Endothelial cell of umbilical vein (primary cell): ENCODE data around the gene ADGB. TPM values are rescaled to one million over a fixed set of nuclear protein-coding genes. Genes with fewer than 3 reads are reported as not detected.

Source experiments
- BruUV-seq: library from RNA; stranded (reverse); fragments of 400-500 nt; replicated peaks from 2 replicates; lab custom pipeline; 2021; lab: Mats Ljungman, UMichigan
- CTCF ChIA-PET: fragments of 300-600, 350-600 bp; sonication (Branson Sonifier 250); formaldehyde crosslinking; loops from one replicate; lab custom pipeline; 2021; ENCODE audit warnings: antibody characterized with exemption, inconsistent platforms; lab: Charles Lee
- POLR2A ChIA-PET: fragments of 300-600, 350-600 bp; sonication (Branson Sonifier 250); formaldehyde crosslinking; loops from one replicate; lab custom pipeline; 2021; ENCODE audit warnings: antibody characterized with exemption, inconsistent platforms; lab: Charles Lee
- DNase-seq: peaks from one replicate; pipeline ENCODE4 v3.0.0-alpha.2; 2011; ENCODE audit warnings: low read depth, low spot score
- FAIRE-seq: peaks from 2 replicates; lab custom pipeline; 2011; peaks lifted over from hg19 to GRCh38; lab: Jason Lieb, UNC
- H2AFZ ChIP-seq: 2 replicates; pipeline ENCODE4 v1.6.0; 2012; ENCODE audit warnings: low read depth, low read length, control low read depth, inconsistent platforms
- H3K27ac ChIP-seq: 2 replicates; pipeline ENCODE4 v1.5.1; 2011; ENCODE audit warnings: low read depth, mild to moderate bottlenecking, control low read depth, low read length, moderate library complexity; ENCODE audit not compliant: insufficient read depth
- H3K27me3 ChIP-seq, 2 experiments: 2 replicates each; pipeline versions ENCODE4 v1.6.0 to v1.6.1; 2011; ENCODE audit warnings: low read length in 2 of 2, mixed read lengths in 1 of 2; ENCODE audit not compliant: control insufficient read depth in 2 of 2, insufficient read depth in 2 of 2
- H3K36me3 ChIP-seq, 2 experiments: 2 replicates in 1 of 2; 3 replicates in 1 of 2; pipeline ENCODE4 v1.5.1; 2011; ENCODE audit warnings: low read length in 2 of 2, mild to moderate bottlenecking in 1 of 2, moderate library complexity in 1 of 2; ENCODE audit not compliant: control insufficient read depth in 2 of 2, insufficient read depth in 2 of 2; ENCODE audit errors: extremely low read depth in 1 of 2
- H3K4me1 ChIP-seq: 3 replicates; pipeline ENCODE4 v1.5.1; 2011; ENCODE audit warnings: mild to moderate bottlenecking, low read length; ENCODE audit not compliant: control insufficient read depth, insufficient read depth; ENCODE audit errors: extremely low read depth
- H3K4me2 ChIP-seq: 2 replicates; pipeline ENCODE4 v1.6.1; 2011; ENCODE audit warnings: low read length, control low read depth, mixed read lengths; ENCODE audit not compliant: insufficient read depth
- H3K4me3 ChIP-seq, 3 experiments: fragments of 200-600 bp in 1 of 3; sonication (generic), shearing (Covaris generic) in 1 of 3; replicated peaks in 1 of 3; 2 replicates each; pipeline ENCODE4 v1.5.1; 2011 to 2016; ENCODE audit warnings: control low read depth in 3 of 3, low read length in 3 of 3, mild to moderate bottlenecking in 2 of 3, inconsistent platforms in 1 of 3, low read depth in 1 of 3, moderate library complexity in 1 of 3; ENCODE audit not compliant: insufficient read depth in 1 of 3
- H3K79me2 ChIP-seq: 2 replicates; pipeline ENCODE4 v1.6.0; 2012; ENCODE audit warnings: low read length, inconsistent platforms; ENCODE audit not compliant: control insufficient read depth, insufficient read depth
- H3K9ac ChIP-seq: replicated peaks from 2 replicates; pipeline ENCODE3; 2011; ENCODE audit warnings: low read length, control low read depth; ENCODE audit not compliant: insufficient read depth; ENCODE audit errors: extremely low read depth
- H3K9me1 ChIP-seq: replicated peaks from 3 replicates; pipeline ENCODE4 v1.6.0; 2011; ENCODE audit warnings: mild to moderate bottlenecking, low read length; ENCODE audit not compliant: control insufficient read depth, insufficient read depth; ENCODE audit errors: extremely low read depth
- H3K9me3 ChIP-seq: replicated peaks from 2 replicates; pipeline ENCODE4 v1.5.1; 2012; ENCODE audit warnings: low read length, inconsistent platforms; ENCODE audit not compliant: control insufficient read depth, insufficient read depth
- H4K20me1 ChIP-seq: replicated peaks from 2 replicates; pipeline ENCODE3; 2011; ENCODE audit warnings: mild to moderate bottlenecking, low read length; ENCODE audit not compliant: control insufficient read depth, insufficient read depth; ENCODE audit errors: extremely low read depth
- EZH2 ChIP-seq: IDR thresholded peaks from 2 replicates; pipeline ENCODE4 v1.6.1; 2012; ENCODE audit warnings: borderline replicate concordance, low read depth, mild to moderate bottlenecking, moderate library complexity, low read length, inconsistent platforms; ENCODE audit not compliant: severe bottlenecking
- FOS ChIP-seq: IDR thresholded peaks from 2 replicates; pipeline ENCODE4 v1.6.1; 2011; ENCODE audit warnings: mild to moderate bottlenecking, low read length, moderate library complexity, borderline replicate concordance; ENCODE audit not compliant: insufficient read depth
- GATA2 ChIP-seq: IDR thresholded peaks from 2 replicates; pipeline ENCODE4 v1.7.0; 2011; ENCODE audit warnings: low read depth, mild to moderate bottlenecking, moderate library complexity, mixed read lengths, low read length; ENCODE audit not compliant: insufficient read length, insufficient read depth
- JUN ChIP-seq: IDR thresholded peaks from 2 replicates; pipeline ENCODE4 v1.6.1; 2011; ENCODE audit warnings: borderline replicate concordance, low read depth; ENCODE audit not compliant: insufficient read length, insufficient read depth
- MYC ChIP-seq: IDR thresholded peaks from one replicate; pipeline ENCODE4 v1.6.1; 2011; ENCODE audit warnings: mild to moderate bottlenecking, low read depth, low read length
- POLR2A ChIP-seq: IDR thresholded peaks from 2 replicates; pipeline ENCODE4 v1.6.1; 2012; ENCODE audit warnings: low read depth, mild to moderate bottlenecking, control low read depth, low read length
- POLR2AphosphoS5 ChIP-seq: IDR thresholded peaks from 2 replicates; pipeline ENCODE4 v1.6.1; 2012; ENCODE audit warnings: low read depth, mild to moderate bottlenecking, control low read depth, low read length, moderate library complexity; ENCODE audit not compliant: insufficient read depth
- dilution Hi-C: fragments of 300-500 bp; cut with MboI; formaldehyde crosslinking; loops from one replicate; pipeline ENCODE4 v1.15.0; 2019; ENCODE audit warnings: low sequenced_read_pairs; ENCODE audit not compliant: extremely low pct_ligation_motif_present
- intact Hi-C: fragments of 100-400 bp; cut with micrococcal nuclease; formaldehyde crosslinking; loops from one replicate; pipeline ENCODE4 v1.10.0; 2022
- polyA plus RNA-seq, 4 experiments: library from polyadenylated mRNA; depleted of rRNA in 3 of 4; stranded (reverse) in 3 of 4; unstranded in 1 of 4; fragments of >200 nt; gene quantifications; 2 replicates each; pipeline versions ENCODE4 v1.2.1 to v1.2.3, GENCODE V29; 2011 to 2012; ENCODE audit warnings: missing spikeins in 1 of 4
- total RNA-seq: library from RNA; stranded (reverse); gene quantifications from 2 replicates; pipeline ENCODE4 v1.2.3, GENCODE V29; 2021
- TF ChIP-seq, protein P1 (sequence below), 2 donors: IDR thresholded peaks; 1 replicate in 1 of 2; 2 replicates in 1 of 2; pipeline ENCODE4 v1.5.1; 2011; ENCODE audit warnings: low read length in 2 of 2, mild to moderate bottlenecking in 2 of 2, moderate library complexity in 2 of 2, control low read depth in 1 of 2, inconsistent platforms in 1 of 2, low read depth in 1 of 2; ENCODE audit not compliant: insufficient read depth in 1 of 2; ENCODE audit errors: extremely low read depth in 1 of 2
- TF ChIP-seq, protein P2 (sequence below): IDR thresholded peaks from 2 replicates; pipeline ENCODE4 v1.6.1; 2011; ENCODE audit not compliant: insufficient read depth, insufficient read length

ADGB gene
- total and polyA plus RNA-seq, 2 donors (not counting 3 experiments of a cell fraction or from before 2014, with no cell fraction given) = not detected

DNA sequence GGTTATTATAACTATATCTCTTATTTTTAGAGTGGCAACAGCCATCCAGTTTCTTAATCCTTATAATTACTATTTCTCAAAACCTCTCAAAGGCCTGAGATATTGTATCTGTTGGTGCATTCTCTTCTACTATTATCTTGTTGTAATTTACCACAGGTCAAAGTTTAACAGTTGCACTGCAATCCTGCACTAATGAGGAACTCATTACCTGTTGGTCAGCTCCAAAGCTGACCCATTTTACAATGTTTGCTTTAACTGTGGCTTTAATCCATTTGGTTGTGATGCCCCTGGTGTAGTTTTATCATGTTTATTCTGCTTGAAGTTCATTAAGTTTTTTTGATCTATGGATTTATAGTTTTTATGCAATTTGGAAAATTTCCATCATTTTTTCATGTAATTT is 6.3 kb upstream of the ADGB start:
- CTCF ChIA-PET = interaction anchor here (1.2 kb wide), 1 partner anchor 541 kb away, joined by 3 read pairs; no protein-coding TSS in a partner anchor
- H3K36me3 ChIP-seq = no peaks in the 10 kb centered on the region
- no peak overlapping the region for H3K4me2 ChIP-seq
- H3K27me3 ChIP-seq = peaks cover 2 to 3% of the 10 kb centered on the region in 2 experiments
- no TSS peak for BruUV-seq
- no peak overlapping the region for H2AFZ ChIP-seq
- no peaks in the 10 kb centered on the region for H3K9me3 ChIP-seq
- no peaks in the 10 kb centered on the region for H3K4me1 ChIP-seq
- no peak overlapping the region for H3K27ac ChIP-seq
- H3K9ac ChIP-seq = no peak overlapping the region
- H3K79me2 ChIP-seq = no peaks in the 10 kb centered on the region
- FAIRE-seq (no peak), DNase-seq (no peak)
- dilution Hi-C loops (no loop called here), intact Hi-C loops (no loop called here)
- H3K9me1 ChIP-seq = no peaks in the 10 kb centered on the region
- TF ChIP-seq GATA2 (no peak), POLR2A (no peak), EZH2 (no peak), MYC (no peak), JUN (no peak), FOS (no peak), POLR2AphosphoS5 (no peak)
- TF ChIP-seq, protein P1, sequence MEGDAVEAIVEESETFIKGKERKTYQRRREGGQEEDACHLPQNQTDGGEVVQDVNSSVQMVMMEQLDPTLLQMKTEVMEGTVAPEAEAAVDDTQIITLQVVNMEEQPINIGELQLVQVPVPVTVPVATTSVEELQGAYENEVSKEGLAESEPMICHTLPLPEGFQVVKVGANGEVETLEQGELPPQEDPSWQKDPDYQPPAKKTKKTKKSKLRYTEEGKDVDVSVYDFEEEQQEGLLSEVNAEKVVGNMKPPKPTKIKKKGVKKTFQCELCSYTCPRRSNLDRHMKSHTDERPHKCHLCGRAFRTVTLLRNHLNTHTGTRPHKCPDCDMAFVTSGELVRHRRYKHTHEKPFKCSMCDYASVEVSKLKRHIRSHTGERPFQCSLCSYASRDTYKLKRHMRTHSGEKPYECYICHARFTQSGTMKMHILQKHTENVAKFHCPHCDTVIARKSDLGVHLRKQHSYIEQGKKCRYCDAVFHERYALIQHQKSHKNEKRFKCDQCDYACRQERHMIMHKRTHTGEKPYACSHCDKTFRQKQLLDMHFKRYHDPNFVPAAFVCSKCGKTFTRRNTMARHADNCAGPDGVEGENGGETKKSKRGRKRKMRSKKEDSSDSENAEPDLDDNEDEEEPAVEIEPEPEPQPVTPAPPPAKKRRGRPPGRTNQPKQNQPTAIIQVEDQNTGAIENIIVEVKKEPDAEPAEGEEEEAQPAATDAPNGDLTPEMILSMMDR (IDR thresholded peaks at IDR 0.05; ENCODE audit: extremely low read depth in 1 of 2, insufficient read depth in 1 of 2, low read depth in 1 of 2, low read length in 2 of 2) = no peak
- TF ChIP-seq, protein P2, sequence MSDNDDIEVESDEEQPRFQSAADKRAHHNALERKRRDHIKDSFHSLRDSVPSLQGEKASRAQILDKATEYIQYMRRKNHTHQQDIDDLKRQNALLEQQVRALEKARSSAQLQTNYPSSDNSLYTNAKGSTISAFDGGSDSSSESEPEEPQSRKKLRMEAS = no peak
- POLR2A ChIA-PET = no interaction called here
- no peaks in the 10 kb centered on the region for H4K20me1 ChIP-seq
- no peak overlapping the region for H3K4me3 ChIP-seq
